ACC112 (cell line): Measurements from ENCODE around the gene UBE2D3.

Source experiments
- H2AFZ ChIP-seq: fragments of 200-600 bp; sonication (generic); one replicate; pipeline ENCODE4 v1.6.0; 2017; ENCODE audit warnings: antibody characterized with exemption, low read length; ENCODE audit not compliant: unreplicated experiment
- H3K27ac ChIP-seq: fragments of 200-600 bp; sonication (generic); 2 replicates; pipeline ENCODE4 v1.5.1; 2014; ENCODE audit warnings: low read depth, mild to moderate bottlenecking, antibody characterized with exemption, low read length, moderate library complexity
- H3K27me3 ChIP-seq: fragments of 200-600 bp; sonication (generic); 2 replicates; pipeline ENCODE4 v1.6.1; 2014; ENCODE audit warnings: mild to moderate bottlenecking, antibody characterized with exemption, low read length, moderate library complexity, mixed read lengths; ENCODE audit not compliant: insufficient read depth
- H3K36me3 ChIP-seq: fragments of 200-600 bp; sonication (generic); 2 replicates; pipeline ENCODE4 v1.6.1; 2016; ENCODE audit warnings: mild to moderate bottlenecking, antibody characterized with exemption, low read length, moderate library complexity, mixed read lengths; ENCODE audit not compliant: insufficient read depth
- H3K4me1 ChIP-seq: fragments of 200-600 bp; sonication (generic); one replicate; pipeline ENCODE4 v1.6.1; 2016; ENCODE audit warnings: low read length, mixed read lengths; ENCODE audit not compliant: insufficient read depth, unreplicated experiment, control insufficient read depth
- H3K4me3 ChIP-seq: fragments of 200-600 bp; sonication (generic); 2 replicates; pipeline ENCODE4 v1.5.1; 2014; ENCODE audit warnings: mild to moderate bottlenecking, low read depth, low read length
- H3K79me2 ChIP-seq: fragments of 200-600 bp; sonication (generic); one replicate; pipeline ENCODE4 v1.6.0; 2016; ENCODE audit warnings: low read length; ENCODE audit not compliant: control insufficient read depth, unreplicated experiment, insufficient read depth

The UBE2D3 gene

DNA sequence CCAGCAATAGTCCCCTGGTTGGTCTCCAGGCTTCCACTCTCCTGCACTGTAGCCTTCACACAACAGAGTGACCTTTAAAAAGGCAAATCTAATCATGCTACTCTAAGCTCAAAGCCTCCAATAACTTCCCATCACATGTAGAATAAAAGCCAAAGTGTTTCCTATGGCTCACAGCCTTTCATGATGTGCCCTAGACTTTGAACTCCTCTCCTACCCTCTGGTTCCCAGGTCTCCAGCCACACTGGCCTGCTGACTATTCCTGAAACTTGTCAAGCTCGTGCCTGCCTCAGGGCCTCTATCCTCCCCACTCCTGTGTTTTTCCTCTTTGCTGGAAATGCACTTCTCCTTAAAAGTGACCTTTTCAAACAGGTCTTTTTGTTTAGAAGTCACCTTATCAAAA is 69.7 kb downstream of the UBE2D3 start:
- Histone ChIP-seq H3K27ac (no peak overlapping the region), H3K4me1 (peaks cover 8% of the 10 kb centered on the region), H3K36me3 (no peaks in the 10 kb centered on the region), H2AFZ (no peak overlapping the region), H3K79me2 (peaks cover 16% of the 10 kb centered on the region), H3K27me3 (no peaks in the 10 kb centered on the region; the same call in 1 of the 2 replicates), H3K4me3 (no peak overlapping the region)

- Histone ChIP-seq H3K4me1 (peaks cover 8% of the 10 kb centered on the region), H3K27me3 (no peaks in the 10 kb centered on the region), H3K79me2 (peaks cover 9% of the 10 kb centered on the region), H2AFZ (no peak overlapping the region), H3K36me3 (no peaks in the 10 kb centered on the region), H3K4me3 (no peak overlapping the region), H3K27ac (no peak overlapping the region)
Measured at GRCh38 chr4:102754044-102754443, 73.3 kb downstream of the UBE2D3 start.

- no peaks in the 10 kb centered on the region for H3K27me3 ChIP-seq
- H3K4me3 ChIP-seq = no peak overlapping the region
- H3K4me1 ChIP-seq = peaks cover 8% of the 10 kb centered on the region
- no peaks in the 10 kb centered on the region for H3K36me3 ChIP-seq
- H3K27ac ChIP-seq = no peak overlapping the region
- H3K79me2 ChIP-seq = no peaks in the 10 kb centered on the region
- H2AFZ ChIP-seq = no peak overlapping the region
Measured at GRCh38 chr4:102751941-102752340, 75.4 kb downstream of the UBE2D3 start.
